Uterus (tissue), 2 donors: Measurements from ENCODE around the gene PSMD1.

ENCODE experiments used
- CTCF ChIP-seq, 4 experiments: fragments of 200-600 bp in 2 of 4; fragments of 450-650 bp in 2 of 4; sonication (generic) in 2 of 4; IDR thresholded peaks; one replicate each; pipeline ENCODE4 v1.5.1; 2016 to 2019; ENCODE audit warnings: antibody characterized with exemption in 4 of 4, mild to moderate bottlenecking in 2 of 4, moderate library complexity in 1 of 4
- POLR2A ChIP-seq, 2 donors: fragments of 450-650 bp; IDR thresholded peaks; one replicate each; pipeline ENCODE4 v1.6.1; 2016; ENCODE audit warnings: antibody characterized with exemption in 2 of 2, mild to moderate bottlenecking in 1 of 2, moderate library complexity in 1 of 2

GRCh38 chr2:231017231-231017598 lies 39.5 kb upstream of the PSMD1 start:
- TF ChIP-seq POLR2A (IDR thresholded peaks at IDR 0.05), result no peak
- TF ChIP-seq CTCF (IDR thresholded peaks at IDR 0.05), result no peak
